ENCODE results near the gene LDB2.

LDB2 gene

DNA sequence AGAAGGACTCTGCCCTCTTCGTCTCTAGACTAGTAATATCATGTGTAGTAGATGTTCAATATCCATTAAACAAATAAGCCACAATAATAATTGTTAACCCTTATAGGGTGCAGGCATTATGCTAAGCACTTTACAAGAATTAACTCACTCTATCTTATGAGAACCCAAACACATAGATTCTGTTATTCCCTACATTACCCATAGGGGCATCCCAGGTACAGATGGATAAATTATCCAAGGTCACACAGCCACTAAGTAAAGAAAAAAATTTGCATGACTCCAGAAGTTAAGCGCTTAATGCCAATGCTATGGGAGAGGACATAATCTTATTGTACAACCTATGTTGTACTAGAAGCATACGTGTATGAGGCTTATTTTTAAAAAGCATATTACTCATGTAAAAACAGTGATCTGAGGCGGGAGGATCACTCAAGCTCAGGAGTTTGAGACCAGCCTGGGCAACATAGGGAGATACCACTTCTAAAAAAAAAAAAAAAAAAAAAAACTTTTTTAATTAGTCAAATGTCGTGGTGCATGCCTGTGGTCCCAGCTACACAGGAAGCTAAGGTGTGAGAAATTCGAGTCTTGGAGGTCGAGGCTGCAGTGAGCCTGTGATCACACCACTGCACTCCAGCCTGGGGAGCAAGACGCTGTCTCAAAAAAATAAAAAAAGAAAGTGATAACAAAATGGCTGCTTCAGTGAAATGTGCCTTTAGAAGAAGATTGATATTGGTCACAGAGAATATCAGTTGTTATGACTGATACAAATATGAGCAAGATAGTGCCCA lies 13.6 kb downstream of the LDB2 start:
- no peak for DNase-seq

DNA sequence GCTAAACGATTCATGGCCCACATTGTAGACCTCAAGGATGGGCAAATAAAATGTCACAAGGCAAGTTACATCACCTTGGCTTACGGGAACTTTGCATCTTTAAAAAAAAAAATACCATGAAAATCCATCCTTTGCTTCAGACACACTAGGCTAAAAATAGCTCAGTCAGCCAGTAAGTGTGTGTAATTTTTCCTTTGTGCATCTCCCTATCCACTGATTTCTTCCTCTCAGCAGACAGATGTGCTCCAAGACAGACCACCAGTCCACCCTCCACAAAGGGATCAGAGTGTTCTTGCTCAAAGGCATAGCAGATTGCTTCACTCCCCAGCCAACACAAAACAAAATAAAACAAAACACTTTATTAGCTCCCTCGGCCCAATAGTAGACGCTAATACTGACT lies 14.6 kb downstream of the LDB2 start:
- DNase-seq, result no peak

DNA sequence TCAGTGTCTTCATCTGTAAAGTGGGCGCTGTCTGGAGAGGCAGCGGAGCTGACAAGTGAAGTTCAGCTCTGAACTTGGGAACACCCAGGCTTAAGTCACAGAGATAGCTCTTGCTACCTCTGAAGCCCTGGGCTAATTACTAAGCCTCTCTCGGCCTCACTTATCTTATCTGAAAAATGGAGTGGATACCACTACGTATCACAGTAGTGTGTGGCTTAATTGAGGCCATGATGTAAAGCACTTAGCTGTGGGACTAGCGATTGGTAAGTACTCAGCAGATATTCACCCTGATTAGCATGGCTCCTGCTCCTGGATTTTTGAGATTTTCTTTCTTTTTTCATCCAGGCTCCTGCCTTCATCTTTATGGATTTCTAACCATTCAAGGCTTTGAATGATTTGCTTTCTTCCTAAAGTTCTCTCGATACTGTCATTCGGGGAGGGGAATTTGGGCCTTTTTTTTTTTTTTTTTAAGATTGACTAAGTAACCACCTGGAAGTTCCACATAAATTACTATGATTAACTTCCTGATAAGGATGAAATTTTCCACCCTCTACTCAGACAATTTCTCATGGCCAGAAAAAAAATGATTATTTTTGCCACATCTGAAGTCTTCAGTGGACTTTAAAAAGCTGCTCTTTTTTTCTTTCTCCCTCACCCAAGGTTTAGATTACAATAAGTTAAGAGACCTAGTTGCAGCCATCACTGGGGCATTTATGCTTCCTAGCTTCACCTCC lies 17.1 kb downstream of the LDB2 start:
- no peak for DNase-seq

DNA sequence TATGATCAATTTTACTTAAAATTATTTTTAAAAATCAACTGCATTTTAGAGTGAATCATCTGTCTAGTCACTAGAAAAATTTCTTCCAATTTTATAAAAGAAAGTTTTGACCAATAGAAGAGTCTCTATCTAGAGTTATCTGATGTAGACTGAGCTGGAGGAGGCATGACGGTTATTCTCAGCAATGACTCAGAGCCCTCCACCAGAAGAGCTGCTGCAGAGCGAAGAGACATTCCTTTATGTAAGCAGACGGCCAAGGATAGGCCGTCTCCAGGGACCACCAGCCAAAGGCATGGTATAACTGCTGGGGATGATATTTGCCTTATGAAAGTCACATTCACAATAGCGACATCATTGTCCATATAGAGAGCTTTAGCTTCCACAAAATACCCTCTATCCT lies 23.0 kb downstream of the LDB2 start:
- DNase-seq, result no peak

DNA sequence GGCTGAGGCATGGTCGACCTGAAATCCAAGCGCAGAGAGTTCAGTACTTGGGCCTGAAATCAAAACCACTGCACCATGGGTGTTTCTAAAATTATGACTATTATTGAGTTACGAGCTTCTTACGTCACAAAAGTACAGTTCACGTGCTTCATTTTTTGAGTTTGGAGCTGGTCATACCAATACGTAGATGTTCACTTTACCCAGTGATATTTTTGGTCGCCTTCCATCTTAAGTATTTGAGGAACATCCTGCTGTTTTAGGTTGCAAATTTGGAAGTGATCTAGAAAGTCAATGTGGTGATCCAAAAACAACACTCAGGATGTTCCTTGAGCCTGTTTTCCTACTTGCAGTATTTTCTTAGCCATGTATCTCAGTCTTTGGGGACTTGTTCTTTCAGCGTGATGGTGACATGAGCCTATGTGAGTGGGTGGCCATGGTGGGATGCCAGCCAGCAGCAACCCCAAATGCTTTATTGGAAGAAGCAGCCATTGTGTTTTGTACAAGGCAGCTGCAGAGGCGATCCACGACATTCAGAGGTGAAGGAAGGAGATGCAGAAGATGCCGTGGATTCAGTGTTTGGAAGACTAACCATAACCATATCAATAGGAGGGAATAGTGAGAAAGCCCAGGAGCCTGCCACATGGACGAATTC lies 28.7 kb downstream of the LDB2 start:
- DNase-seq, result no peak

DNA sequence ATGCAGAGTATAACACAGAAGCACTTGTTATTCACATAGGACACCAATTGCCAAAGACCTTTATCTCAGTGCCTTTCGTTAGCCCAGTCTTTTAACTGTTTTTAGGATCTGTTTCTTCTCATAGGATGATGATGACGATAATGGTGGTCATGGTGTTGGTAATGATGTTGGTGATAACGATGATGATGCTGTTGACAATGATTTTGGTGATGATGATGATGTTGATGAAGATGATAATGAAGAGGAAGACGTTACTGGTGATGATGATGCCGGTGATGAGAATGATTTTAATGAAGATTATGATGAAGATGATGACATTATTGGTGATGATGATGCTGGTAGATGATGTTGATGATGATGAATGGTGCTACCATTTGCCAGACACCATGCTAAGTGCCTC lies 29.8 kb downstream of the LDB2 start:
- no peak for DNase-seq

DNA sequence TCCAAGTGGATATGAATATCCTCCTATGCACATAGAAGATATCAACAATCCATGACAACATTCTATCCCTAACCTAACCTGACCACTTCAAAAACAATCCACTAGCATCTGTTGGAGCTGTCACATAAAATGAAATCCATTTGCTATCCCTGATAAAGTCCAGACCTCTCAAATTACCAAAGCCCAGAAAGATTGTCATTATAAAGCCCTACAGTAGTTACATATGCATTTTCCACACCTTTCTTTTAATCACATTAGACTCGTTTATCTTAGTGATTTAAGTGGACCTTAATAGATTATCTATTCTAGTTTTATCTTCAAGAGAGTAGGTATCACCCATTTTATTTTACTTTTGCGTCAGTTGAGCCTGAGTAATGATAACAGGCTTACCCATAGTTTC lies 30.6 kb downstream of the LDB2 start:
- no peak for DNase-seq

DNA sequence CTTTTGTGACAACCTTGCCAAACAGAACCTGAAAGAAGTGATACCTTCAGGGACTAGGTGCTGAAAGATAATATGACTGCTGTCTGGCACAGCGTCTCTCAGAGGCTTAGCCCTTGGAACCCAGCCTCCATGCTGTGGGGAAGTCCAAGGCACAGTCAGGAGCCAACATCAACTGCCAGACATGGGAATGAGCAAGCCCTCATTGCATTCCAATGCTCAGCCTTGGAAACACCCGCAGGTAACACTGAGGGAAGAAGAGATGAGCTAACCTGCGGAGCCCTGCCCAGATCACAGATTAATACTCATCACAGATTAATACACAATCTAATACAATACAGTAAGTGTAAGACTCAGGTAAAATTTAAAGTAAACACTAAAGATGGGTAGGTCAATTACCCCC lies 31.5 kb downstream of the LDB2 start:
- DNase-seq, result no peak

DNA sequence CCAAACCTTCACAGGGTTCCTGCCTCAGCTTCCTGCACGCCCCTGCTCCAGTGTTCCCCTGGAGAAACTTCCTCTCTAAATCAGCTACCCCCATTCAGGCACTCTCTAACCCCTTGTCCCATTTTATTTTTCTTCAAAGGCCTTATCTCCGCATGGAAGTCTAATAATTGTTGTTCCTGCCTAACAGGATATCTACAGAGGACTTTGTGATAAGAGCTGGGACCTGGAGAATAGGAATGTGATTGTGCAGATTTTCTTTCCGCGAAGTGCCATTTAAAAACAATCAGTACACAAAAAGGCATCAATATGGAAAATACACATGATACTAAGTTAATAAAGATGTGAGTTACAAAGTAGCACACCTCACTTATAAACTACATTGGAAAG lies 32.6 kb downstream of the LDB2 start:
- no peak for DNase-seq

DNA sequence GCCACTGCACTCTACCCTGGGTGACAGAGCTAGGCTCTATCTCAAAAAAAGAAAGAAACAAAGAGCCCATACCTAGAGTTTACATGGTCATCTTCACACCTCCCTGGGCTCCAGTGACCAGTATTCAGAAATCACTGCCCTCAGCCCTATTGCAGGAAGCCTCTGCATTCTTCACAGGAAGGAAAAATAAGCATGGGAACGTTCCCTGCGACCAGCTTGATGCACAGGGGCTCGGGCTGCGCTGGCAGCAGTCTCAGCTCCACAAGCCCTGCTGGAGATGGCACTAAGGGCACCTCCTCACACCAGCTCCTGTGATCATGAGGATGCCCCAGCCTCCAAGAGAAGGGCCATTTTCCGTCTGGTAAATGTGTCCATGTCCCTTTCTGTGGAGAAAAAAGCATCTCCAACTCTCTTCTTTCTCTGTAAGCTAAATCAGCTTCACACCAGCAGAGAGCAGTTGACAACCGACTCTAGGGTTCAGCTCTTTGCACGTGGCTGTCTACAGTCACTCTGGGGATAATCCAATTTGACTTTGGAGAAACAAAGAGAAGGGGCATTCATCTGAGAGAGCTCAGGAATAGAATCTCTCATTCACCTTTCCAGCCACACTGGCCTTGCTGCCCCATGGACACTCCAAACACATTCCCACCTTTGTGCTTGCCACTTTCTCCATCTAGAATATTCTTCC lies 33.1 kb downstream of the LDB2 start:
- no peak for DNase-seq

DNA sequence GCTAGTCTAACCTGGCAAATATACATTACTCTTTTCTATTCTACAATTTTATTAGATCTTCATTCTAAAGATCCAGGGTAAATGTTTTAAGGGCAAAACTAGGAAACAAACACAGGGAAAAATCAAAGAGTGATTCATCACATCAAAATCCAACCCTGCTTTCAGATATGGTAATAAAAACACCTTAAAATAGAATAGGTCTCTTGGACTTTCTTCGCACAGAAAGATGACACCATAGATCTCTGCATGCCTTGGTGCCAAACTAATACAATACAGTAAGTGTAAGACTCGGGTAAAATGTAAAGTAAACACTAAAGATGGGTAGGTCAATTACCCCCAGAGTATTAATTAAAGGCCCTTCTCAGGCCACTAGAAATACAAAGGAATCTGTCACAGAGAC lies 34.2 kb downstream of the LDB2 start:
- DNase-seq, result no peak

DNA sequence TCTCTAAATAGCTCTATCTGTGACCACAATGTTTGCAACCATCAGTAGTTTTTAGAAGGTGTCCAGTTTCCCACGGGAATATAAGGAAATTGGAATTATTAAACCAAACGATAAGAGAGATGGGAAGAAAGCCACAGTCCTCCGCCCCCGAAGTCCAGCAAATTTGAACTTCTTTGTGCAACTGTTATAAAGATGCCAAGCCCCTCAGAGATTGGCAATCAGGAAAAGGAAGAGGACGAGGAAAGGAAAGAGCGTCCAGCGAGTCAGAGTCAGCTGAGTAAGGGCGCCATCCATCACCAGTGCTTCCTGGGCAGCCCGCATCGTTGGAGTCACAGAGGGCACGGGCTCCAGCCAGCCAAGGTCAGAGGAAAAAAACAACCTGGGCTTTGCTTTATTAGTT lies 35.7 kb downstream of the LDB2 start:
- no peak for DNase-seq

DNA sequence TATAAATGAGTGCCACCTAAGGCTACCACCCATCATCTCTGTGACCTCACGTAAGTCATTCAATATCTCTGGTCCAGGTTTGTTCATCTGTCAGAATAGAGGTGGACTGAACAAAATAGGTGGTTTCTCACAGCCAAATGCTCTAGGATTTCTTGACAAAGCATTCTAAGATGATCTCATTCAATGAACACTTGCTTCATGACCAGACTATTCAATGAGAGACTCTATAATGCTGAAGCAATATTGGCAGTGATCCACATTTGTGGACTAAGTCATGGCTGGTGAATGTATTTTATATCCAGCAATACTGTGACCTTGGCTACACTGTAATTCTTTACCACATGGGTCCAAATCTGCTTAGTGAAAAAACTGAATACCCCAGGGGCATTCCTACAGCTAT lies 37.9 kb downstream of the LDB2 start:
- no peak for DNase-seq

DNA sequence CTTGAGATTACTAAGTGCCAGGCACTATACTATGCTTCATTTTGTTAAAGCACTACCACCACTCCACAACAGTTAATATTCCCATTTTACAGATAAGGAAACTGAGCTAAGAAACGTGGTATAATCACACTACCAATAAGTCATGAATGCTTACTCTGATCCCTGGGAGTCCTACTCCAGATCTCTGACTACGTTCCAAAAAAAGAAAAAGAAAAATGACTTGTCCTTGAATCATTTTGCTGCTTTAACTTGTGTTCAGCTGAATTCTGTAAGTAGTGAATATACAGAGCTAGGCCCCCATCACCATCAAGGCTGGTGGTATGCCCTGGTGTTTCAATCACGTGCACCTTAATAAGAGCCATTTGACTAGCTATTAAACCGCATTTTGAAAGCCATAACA lies 39.4 kb downstream of the LDB2 start:
- DNase-seq, result no peak

DNA sequence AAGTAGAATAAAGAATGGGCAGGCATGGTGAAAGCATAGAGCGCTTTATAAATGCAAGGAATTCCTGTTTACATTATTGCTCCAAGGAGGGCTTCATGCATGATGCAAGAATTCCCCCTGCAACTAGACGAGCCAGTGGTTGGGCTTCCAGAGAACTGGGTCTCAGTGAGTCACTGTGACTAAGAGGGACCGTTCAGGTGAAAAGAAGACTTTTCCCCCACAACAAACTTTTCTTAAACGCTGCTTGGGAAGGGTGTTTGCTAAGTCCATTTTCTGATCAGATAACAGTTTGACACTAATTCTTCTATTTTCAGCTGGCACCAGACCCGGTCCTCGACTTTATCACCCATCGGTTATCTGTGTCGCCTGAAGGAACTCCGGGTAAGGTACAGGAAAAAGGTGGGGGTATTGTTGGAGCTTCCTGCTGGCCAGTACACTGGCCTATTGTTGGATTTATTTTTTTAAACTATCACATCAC lies 40.1 kb downstream of the LDB2 start:
- no peak for DNase-seq

DNA sequence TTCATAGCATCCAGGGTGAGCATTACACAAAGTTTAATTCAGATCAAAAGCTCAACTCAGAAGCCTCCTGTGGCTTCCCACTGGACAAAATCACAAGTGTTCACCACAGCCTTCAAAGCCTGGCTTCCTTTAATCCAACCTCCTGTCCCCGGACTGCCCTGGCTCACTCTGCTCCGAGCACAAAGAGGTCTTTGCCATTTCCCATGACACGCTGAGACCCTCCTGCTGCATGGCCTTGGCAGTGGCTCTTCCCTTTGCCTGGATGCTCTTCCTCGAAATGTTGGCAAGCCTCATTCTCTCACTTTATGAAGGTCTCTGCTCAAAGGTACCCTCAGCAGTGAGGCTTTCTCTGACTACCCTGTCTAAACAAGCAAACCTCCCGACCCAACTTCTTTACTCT lies 41.0 kb downstream of the LDB2 start:
- no peak for DNase-seq

DNA sequence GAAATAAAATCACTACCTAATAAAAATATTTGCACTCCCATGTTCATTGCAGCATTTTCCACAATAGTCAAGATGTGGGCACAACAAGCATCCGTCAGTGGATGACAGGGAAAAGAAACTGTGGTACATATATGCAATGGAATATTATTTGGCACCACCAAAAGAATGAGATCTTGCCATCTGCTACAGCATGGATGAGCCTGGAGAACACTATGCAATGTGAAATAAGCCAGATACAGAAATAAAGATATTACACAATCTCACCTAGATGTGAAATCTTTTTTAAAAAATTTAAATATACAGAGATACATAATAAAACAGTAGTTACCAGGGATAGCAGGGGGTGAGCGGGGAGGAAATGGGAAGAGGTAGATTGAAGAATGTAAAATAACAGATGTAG lies 44.8 kb downstream of the LDB2 start:
- DNase-seq, result no peak

DNA sequence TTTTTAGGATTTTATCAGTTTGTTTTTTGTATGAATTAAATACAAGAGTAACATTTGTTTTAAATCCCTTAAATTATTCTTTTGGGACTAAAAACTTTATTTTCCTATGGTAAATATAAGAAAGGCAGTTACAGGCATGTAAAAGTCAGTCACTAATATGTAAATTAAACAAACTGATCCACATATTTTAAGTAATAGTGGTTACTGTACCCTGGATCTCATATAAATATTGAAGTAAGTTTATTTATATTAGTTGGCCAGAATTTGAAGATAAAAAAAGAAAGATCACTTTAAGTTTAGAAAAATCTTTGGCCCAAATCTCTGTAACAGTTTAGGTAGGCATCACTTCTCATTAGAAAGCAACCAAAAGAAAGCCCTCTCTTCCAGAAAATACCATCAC lies 45.8 kb downstream of the LDB2 start:
- no peak for DNase-seq

DNA sequence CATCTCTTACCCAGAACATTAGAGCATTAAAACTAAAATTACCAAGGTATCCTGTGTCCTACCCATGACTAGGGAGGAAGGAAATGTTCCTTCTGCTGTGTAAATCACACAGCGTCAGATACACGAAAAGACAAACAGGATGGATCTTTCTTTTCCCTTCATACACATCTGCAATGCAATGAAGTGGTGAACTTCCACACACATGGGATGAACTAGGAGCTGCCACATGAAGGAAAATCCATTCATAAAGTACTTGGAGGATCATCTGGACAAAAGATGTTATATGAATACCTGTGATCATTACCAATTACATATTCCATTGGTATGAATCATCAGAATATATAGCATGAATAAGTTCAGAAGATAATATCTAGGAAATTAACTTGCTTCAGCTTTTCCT lies 46.2 kb downstream of the LDB2 start:
- DNase-seq, result no peak

DNA sequence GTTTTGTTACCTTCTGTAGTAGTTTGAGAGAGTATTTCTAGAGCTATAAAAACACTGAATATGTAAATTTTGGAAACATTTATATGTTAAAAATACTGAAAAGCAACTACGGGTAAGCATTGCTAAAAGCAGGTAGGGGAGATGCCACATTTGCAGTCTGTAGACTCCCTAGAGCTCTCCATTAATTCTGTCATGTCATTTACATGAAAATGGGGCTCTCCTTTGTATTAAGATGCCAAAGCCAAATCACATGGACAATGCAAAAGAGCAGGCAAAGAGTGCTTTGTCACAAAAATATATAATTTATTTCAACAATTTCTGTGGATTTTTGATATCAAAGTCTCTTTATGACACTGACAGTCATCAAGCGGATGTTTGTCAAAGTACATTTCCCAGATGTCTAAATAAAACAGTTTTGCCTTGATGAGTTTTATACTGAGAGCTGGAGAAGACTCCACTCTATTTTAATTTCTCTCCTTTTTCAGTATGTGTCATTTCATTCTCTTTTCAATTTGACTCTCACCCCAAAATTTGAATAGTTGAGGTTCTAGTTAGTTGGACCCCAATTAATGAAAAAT lies 51.8 kb downstream of the LDB2 start:
- DNase-seq, result no peak

DNA sequence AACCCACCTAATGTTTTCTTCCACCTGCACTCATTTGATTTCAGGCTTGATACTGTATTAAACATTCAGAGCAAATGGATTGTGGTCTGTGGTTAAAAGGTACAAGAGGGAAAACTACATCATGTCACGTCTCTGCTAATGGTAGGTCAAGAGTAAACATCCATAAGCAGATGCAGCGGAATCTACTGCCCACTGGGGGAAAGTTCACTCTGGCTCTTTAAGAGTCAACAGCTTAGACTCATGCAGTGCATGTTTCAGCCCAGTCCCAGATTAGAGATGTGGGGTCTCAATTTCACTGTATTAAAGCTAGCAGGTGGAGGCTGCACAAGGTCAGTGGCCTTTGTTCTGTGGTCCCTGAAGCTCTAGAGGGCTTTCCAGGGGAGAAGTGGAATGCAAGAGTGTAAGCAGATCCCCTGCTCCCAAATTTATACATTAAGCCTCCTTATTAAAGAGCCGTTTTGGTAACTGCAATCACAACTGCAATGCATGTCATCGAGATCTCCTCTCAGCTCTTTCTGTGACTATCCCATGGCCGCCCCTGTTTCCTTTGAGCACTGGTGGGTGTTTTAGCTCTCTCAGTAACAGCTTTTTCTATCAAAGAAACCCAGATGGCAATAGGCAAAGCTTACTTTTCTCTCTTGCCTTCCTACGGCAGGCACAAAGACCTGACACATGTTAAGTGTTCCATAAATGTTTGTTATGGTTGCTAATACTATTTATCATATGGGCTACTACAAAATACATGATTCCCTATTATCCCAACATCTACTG lies 53.4 kb downstream of the LDB2 start:
- no peak for DNase-seq

DNA sequence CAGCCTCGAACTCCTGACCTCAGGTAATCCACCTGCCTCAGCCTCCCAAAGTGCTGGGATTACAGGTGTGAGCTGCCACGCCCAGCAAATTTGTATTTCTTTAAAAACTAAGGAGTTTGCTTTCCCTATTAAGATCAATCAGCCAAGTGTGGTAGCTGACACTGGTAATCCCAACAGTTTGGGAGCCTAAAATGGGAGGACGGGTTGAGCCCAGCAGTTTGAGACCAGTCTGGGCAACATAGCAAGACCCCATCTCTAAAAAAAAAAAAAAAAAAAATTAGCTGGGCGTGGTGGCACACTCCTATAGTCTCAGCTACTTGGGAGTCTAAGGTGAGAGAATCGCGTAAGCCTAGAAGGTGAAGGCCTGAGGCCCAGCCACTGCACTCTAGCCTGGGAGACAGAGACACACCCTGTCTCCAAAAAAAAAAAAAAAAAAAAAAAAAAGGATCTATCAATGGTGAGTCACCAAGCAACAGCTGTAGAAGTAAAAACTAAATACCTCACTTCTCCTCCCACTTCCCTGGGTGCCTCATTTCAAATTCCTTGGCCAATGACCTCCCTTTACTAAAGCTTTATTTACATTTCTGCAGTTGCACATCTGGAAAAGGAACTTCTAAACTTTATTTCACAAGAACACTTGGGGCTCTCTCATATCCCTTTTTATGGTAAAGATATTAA lies 54.5 kb downstream of the LDB2 start:
- no peak for DNase-seq

Data from activated effector memory CD4-positive, alpha-beta T cell treated with Interleukin-2 at 50 U/mL for 16 hours (primary cell).